Gastroesophageal sphincter (tissue), 3 donors: Measurements from ENCODE around the gene ATXN2.

ENCODE experiments used
- POLR2A ChIP-seq, 2 donors: fragments of 450-650 bp; IDR thresholded peaks; one replicate each; pipeline ENCODE4 v1.6.1; 2017; ENCODE audit warnings: antibody characterized with exemption in 2 of 2, mild to moderate bottlenecking in 2 of 2, moderate library complexity in 1 of 2
- POLR2AphosphoS5 ChIP-seq: sonication (generic); formaldehyde crosslinking; IDR thresholded peaks from one replicate; pipeline ENCODE4 v1.6.1; 2017; ENCODE audit warnings: antibody characterized with exemption
- TF ChIP-seq, protein P1 (sequence below), 4 experiments: fragments of 200-600 bp in 2 of 4; fragments of 450-650 bp in 2 of 4; sonication (generic) in 1 of 4; IDR thresholded peaks; one replicate each; pipeline ENCODE4 v1.5.1; 2017 to 2019; ENCODE audit warnings: antibody characterized with exemption in 4 of 4, mild to moderate bottlenecking in 2 of 4, moderate library complexity in 2 of 4

DNA sequence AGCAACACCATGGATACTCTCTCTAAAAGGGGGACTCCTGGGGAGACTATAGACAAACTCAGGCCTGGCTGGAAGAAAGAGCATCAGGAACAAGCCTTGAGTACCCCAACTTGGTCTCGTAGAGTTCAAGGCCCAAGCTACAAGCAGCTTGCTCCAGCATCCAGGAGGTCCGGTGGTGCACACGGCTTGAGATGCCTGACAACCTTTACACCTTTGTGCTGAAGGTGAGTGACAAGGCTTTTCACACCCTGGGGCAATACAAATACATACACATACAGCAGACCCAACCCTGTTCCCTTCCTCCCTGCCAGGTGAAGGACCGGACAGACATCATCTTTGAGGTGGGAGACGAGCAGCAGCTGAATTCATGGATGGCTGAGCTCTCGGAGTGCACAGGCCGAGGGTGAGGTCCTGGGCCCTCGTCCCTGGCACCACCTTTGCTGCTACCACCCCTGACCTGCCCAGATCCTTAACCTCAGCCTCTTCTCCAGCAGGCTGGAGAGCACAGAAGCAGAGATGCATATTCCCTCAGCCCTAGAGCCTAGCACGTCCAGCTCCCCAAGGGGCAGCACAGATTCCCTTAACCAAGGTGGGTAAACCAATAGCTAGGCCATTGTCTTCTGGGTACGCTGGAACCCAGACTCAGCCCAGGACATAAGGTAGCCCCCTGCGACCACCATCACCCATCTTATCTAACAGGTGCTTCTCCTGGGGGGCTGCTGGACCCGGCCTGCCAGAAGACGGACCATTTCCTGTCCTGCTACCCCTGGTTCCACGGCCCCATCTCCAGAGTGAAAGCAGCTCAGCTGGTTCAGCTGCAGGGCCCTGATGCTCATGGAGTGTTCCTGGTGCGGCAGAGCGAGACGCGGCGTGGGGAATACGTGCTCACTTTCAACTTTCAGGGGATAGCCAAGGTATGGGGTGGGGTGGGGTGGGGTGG is 152.2 kb downstream of the ATXN2 start:
- TF ChIP-seq POLR2AphosphoS5 (no peak), POLR2A (IDR thresholded peaks at IDR 0.05) (no peak)
- TF ChIP-seq, protein P1, sequence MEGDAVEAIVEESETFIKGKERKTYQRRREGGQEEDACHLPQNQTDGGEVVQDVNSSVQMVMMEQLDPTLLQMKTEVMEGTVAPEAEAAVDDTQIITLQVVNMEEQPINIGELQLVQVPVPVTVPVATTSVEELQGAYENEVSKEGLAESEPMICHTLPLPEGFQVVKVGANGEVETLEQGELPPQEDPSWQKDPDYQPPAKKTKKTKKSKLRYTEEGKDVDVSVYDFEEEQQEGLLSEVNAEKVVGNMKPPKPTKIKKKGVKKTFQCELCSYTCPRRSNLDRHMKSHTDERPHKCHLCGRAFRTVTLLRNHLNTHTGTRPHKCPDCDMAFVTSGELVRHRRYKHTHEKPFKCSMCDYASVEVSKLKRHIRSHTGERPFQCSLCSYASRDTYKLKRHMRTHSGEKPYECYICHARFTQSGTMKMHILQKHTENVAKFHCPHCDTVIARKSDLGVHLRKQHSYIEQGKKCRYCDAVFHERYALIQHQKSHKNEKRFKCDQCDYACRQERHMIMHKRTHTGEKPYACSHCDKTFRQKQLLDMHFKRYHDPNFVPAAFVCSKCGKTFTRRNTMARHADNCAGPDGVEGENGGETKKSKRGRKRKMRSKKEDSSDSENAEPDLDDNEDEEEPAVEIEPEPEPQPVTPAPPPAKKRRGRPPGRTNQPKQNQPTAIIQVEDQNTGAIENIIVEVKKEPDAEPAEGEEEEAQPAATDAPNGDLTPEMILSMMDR (IDR thresholded peaks at IDR 0.05) = no peak
